Stimulated activated CD8-positive, alpha-beta memory T cell treated with anti-CD3 and anti-CD28 coated beads, Interleukin-2, amount 100 ng/mL, for 1 hour (primary cell): ENCODE measurements around the gene UQCRC2.
"Not testable (repeated sequence)": the region's sequence is repeated elsewhere in the genome, so short reads cannot be mapped to it uniquely, and the experiment has no call there.

ENCODE experiments used
- DNase-seq, 2 donors: peaks; one replicate each; pipeline ENCODE4 v3.0.0-alpha.2; 2020; ENCODE audit warnings: low read depth in 2 of 2

UQCRC2 gene

GRCh38 chr16:21952793-21953540, at the start of gene UQCRC2:
Gene UQCRC2 (plus strand): TSS chr16:21953361. CDS start chr16:21953424, 63 bp downstream.
- peak; percentile 62 to 78 for DNase-seq

DNA sequence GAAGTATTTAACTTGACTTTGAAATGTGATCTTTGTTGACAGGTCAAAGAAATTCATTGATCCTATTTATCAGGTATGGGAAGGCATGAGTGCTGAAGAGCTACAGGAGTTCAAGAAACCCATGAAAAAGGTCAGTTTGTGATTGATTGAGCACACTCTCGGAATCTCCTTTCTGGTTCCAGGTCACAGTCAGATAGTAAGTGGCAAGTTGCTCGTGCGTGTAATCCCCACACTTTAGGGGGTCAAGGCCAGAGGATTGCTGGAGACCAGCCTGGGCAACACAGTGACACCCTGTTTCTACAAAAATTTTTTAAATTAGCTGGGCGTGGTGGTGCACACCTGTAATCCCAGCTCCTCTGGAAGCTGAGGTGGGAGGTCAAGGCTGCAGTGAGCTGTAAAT, 20.5 kb upstream of the UQCRC2 start:
- not testable (repeated sequence) for DNase-seq

- not testable (repeated sequence) for DNase-seq
Measured at GRCh38 chr16:21933316-21933715, 19.8 kb upstream of the UQCRC2 start.

- DNase-seq: not testable (repeated sequence)
Measured at GRCh38 chr16:21933790-21934189, 19.4 kb upstream of the UQCRC2 start.

- DNase-seq: not testable (repeated sequence)
Measured at GRCh38 chr16:21936216-21936615, 16.9 kb upstream of the UQCRC2 start.

DNA sequence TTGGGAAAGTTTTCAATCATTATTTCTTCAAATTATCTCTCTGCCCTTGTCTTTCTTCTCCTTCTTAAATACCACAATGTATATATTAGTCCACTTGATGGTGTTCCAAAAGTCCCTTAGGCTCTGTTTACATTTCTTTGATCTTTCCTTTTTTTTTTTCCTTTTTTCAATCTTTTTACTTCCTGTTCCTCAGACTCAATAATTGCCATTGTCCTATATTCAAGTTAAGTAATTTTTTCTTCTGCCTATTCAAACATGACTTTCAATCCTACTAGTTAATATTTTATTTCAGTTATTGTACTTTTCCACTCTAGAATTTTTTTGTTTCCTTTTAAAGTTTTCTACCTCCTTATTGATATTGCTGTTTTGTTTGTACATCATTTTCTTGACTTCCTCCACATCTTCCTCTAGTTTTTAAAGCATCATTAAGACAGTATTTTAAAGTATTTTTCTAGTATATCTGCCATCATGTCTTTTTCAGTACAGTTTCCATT, 15.8 kb upstream of the UQCRC2 start:
- DNase-seq: no peak

GRCh38 chr16:21940570-21940969, 12.6 kb upstream of the UQCRC2 start:
- no peak for DNase-seq

- no peak for DNase-seq
Measured at GRCh38 chr16:21943571-21943970, 9.6 kb upstream of the UQCRC2 start.

DNA sequence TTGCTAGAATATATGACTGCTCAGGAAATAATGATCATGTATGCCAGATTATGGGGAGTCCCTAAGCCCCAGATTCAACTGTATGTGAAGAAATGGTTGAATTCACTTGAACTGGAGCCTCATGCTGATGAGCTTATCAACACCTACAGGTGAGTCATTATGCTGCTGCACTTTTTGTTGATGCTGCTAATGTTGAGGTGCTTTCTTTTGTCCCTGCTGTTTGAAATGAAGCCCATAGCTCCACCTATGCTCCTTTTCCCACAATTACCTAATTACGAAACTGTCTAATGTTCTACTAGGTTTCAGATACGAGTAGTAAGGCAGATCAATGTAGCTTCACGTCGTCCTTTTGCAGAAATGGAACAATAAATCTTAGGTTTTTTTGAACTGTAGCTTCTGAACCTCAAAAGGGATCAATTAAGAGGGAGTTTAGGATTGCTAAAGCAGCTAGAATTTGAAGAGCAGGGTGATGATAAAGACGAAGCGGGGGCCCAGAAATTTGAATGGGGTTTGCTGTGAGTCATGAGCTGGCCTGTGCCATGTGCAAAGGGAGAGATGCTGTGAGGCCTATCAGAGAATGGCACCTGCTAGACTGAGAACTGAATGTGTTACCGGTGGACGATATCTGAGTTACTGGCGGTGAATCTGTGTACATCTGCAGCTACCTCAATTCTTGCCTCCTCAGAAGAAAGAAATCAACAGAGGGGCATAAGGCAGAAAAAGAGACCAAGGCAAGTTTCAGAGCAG, 6.1 kb upstream of the UQCRC2 start:
- no peak for DNase-seq

GRCh38 chr16:21949713-21950260, 3.4 kb upstream of the UQCRC2 start:
- no peak for DNase-seq

DNA sequence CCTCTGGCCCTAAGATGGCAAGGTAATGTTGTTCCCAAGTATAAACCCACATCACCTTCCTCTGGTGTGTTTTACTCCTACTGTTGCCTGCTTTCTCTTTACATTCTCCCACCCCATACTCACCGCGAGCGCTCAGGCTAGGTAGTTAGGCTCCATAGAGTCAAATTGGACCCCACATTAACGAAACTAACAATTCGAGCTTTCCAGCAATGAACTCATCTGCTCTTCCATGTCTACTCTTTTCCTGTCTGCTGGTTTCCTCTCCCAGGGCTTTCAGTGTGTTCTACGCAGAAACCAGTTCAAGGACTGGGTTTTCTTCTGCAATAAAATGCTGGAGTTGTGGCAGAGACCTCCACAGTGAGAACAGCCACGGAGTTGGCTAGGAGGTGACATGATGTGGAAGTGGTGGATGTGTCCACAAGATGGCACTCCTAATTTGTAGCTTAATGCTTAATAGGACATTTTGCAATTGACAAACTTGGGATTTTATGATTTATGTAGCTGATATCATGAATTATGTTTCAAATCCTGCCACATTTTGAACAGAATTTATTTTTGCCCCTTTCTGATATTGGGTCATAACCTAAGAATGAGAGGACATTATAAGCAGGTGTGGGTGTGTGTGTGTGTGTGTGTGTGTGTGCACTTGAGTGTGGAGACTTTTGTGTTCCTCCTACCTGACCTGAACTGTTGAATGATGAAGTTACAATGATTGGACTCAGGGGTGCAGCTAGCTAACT, 2.2 kb upstream of the UQCRC2 start:
- no peak for DNase-seq

DNA sequence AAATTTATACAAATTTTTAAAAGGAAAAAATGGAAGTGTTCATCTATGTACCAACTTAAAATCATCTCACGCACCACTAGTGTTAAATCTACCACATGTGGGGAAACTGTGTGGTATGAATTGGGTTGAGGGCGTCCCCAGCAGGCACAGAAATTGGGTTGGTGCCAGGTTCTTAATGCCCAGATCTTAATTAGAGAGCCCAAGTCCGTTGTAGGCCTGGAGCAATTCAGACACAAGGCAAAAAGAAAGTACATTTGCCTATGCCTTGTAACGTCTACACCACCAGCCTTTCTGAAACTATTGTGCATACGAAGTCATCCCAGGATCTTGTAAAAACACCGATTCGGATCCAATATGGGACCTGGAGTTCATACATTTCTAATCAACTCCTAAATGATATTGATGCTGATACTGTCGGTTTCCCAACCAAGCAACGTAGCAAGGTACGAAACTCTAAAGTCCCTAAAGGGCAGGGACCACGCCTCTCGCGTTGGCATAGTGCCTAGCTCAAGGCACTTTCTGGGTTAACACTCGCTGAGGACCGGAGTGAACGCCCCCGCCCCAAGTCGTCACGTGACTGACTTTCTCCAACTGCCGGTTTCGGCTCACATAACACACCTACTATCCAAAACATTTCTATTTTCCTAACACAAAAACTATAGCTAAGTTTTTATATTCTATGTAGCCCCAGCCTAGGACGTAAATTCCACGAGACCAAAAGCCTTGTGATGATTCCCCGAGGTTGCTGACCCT, 945 bp upstream of the UQCRC2 start:
- peak; percentile 47 to 51 for DNase-seq

DNA sequence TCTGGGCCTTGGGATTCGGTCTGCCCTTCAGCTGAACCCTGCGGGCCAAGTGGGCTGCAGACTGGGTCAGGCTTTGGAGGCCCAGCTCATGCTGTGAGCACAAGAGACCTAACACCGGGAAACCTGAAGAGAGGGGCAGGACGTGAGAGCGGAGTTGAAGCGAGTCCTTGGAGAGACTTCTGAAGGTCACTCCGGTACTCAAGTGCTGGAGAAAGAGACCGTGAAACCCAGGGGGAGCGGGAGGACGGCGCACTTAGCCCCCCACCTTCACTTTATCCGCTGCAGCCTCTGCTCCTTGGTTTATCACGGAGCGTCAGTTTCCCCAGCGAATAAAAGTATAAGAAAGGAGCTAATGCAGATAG, 361 bp downstream of the UQCRC2 start:
- no peak for DNase-seq

DNA sequence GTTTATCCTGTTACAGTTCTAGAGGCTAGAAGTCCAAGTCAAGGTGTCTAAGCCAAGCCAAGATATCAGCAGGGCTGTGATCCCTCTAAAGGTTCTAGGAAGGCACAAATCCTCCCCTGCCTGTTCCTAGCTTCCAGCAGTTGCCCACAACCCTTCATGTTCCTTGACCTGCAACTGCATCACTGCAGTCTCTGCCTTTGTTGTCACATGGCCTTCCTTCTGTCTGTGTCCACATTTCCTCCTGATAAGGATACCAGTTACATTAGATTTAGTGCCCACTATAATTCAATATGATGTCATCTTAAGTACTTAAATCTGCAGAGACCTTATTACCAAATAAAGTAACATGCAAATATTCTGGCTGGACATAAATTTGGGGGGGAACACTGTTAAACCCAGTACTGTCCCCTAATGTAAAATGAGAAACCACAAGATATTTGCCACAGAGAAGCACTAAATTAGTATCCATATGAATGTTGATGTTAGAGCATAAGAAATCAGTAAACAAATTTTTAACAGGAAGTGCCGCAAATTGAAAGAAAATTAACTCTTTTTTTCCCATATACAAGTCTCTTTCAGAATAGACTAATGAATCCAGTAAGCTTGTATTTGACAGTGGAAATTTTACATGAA, 4.7 kb downstream of the UQCRC2 start:
- DNase-seq: no peak

DNA sequence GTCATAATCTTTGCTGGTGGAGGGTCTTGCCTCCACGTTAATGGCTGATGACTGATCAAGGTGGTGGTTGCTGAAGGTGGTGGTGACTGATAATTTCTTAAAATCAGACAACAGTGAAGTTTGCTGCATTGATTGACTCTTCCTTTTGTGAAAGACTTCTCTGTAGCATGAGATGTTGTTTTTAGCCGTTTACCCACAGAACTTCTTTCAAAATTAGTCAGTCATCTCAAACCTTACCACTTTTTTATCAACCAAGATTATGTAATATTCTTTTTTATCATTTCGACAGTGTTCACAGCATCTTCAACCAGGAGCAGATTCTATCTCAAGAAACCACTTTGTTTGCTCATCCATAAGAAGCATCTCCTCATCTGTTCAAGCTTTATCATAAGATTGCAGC, 5.9 kb downstream of the UQCRC2 start:
- no peak for DNase-seq

DNA sequence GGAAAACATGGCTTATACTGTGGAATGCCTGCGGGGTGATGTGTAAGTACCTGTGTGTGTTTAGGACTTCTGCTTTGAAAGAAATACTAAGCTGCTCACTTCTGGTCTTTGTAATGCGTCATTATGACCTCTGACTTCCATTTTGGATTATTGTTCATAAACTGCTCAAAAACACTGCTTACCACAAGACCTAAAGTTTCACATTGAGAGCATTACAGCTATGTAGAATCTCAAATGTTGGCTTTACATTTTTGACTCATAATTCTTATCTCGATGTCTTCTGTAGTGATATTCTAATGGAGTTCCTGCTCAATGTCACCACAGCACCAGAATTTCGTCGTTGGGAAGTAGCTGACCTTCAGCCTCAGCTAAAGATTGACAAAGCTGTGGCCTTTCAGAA, 9.3 kb downstream of the UQCRC2 start:
- DNase-seq: no peak

DNA sequence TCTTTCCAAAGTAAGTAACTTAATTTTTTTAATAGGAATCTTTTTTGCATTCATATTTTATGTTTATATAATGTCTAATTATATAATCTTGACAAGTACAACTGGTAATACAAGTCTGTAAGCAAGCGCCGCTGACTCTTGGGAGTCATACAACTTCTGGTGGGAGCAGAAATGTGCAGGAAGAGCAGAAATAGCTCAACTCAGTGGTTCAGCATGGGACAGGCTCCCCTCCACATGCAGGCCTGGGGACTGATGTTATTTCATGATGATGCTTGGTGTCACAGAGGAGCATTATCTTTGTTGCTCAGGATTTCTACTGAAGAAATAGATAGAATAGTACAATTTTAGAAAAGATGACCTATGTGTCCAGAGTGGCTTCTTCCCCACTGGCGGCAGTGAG, 10.7 kb downstream of the UQCRC2 start:
- DNase-seq: no peak

- DNase-seq: no peak
Measured at GRCh38 chr16:21964353-21964752, 11.2 kb downstream of the UQCRC2 start.

- no peak for DNase-seq
Measured at GRCh38 chr16:21971856-21972255, 18.7 kb downstream of the UQCRC2 start.

DNA sequence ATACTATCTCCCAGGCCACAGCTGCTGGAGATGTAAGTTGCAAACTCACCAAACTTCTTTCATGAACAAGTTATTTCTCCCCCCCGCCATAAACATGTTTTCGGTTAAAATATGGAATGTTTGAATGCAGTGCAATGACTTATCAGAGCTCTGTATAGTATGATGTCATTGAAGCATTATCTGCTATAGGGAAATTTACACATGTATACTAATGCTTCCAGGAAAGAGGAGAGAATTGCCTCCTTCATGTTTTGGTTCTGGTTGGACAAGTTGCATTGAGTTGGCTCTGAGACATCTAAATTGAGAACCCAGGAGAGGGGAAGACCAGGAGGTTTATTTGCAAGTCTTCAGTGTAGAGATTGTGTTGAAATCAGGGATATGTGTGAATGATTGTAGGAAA, 20.8 kb downstream of the UQCRC2 start:
- no peak for DNase-seq

- no peak for DNase-seq
Measured at GRCh38 chr16:21980032-21980431, 26.9 kb downstream of the UQCRC2 start.
